ENCODE measurements around the gene IFIH1. TPM values are rescaled to one million over a fixed set of nuclear protein-coding genes. Genes with fewer than 3 reads are reported as not detected.

Gene IFIH1
- total and polyA plus RNA-seq, 2 donors (not counting 3 experiments of a cell fraction or from before 2014, with no cell fraction given): 1.3 to 6.9 TPM

DNA sequence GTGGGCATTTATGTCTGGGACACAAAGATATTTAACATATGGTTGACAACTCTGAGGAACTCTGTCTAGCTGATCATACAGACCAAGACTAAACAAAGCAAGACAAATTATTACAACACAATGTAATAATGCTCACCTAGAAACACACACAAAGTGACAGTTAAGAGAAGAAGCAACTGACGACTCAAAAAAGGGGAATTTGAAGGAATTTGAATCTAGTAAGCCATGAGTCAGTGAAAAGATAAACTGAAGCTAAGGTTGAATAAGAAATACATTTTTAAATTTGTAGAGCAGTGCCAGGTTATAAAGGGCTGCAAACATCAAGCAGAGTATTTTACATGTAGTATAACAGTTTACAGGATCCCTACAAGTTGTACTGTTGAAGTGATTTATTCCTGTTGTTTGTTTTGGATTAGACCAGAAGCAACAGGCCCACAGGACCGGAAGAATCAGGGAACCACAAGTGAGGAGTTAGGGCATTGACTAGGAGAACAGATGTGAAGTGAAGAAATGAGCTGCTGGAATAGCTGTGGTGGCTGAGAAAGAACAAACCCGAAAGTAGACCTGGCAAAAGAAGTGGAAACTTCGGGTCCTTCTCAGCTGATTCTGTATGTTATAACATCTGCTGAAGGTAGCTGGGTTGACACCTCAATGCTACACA is 35.6 kb downstream of the IFIH1 start:
- FAIRE-seq: no peak
- Histone ChIP-seq H3K4me1 (ENCODE audit: control insufficient read depth, extremely low read depth, insufficient read depth, low read length) (no peaks in the 10 kb centered on the region), H3K9ac (replicated peaks; ENCODE audit: extremely low read depth, insufficient read depth, low read length) (no peak overlapping the region), H3K9me3 (replicated peaks; ENCODE audit: control insufficient read depth, insufficient read depth, low read length) (no peaks in the 10 kb centered on the region), H4K20me1 (replicated peaks; ENCODE audit: control insufficient read depth, extremely low read depth, insufficient read depth, low read length) (no peaks in the 10 kb centered on the region), H3K27ac (ENCODE audit: insufficient read depth, low read depth, low read length) (no peak overlapping the region), H3K4me2 (ENCODE audit: insufficient read depth, low read length) (no peak overlapping the region), H3K4me3 (replicated peaks in 1 of 3; ENCODE audit: insufficient read depth in 1 of 3, low read depth in 1 of 3, low read length in 3 of 3) (no peak overlapping the region), H3K79me2 (ENCODE audit: control insufficient read depth, insufficient read depth, low read length) (no peaks in the 10 kb centered on the region), H3K9me1 (replicated peaks; ENCODE audit: control insufficient read depth, extremely low read depth, insufficient read depth, low read length) (no peaks in the 10 kb centered on the region), H3K36me3 (ENCODE audit: control insufficient read depth in 2 of 2, extremely low read depth in 1 of 2, insufficient read depth in 2 of 2, low read length in 2 of 2) (no peaks in the 10 kb centered on the region), H2AFZ (ENCODE audit: low read depth, low read length) (no peak overlapping the region), H3K27me3 (ENCODE audit: control insufficient read depth in 2 of 2, insufficient read depth in 2 of 2, low read length in 2 of 2) (no peaks in the 10 kb centered on the region)
- ChIA-PET CTCF (interaction anchor here (1.2 to 2.5 kb wide), 3 partner anchors 11 to 62 kb away, joined by 3 to 17 read pairs (median 13); no protein-coding TSS in a partner anchor), POLR2A (no interaction called here)
- dilution Hi-C loops (cut with MboI; ENCODE audit: extremely low pct_ligation_motif_present, low sequenced_read_pairs): no loop called here
- no TSS peak for BruUV-seq (replicated peaks)
- no peak for DNase-seq (ENCODE audit: low read depth, low spot score)
- intact Hi-C loops (cut with micrococcal nuclease): no loop called here
- TF ChIP-seq MYC (IDR thresholded peaks at IDR 0.05; ENCODE audit: low read depth, low read length) (no peak), MAX (IDR thresholded peaks at IDR 0.05; ENCODE audit: insufficient read depth, insufficient read length) (no peak), FOS (IDR thresholded peaks at IDR 0.05; ENCODE audit: borderline replicate concordance, insufficient read depth, low read length) (no peak), POLR2A (IDR thresholded peaks at IDR 0.05; ENCODE audit: low read depth, low read length) (no peak), POLR2AphosphoS5 (IDR thresholded peaks at IDR 0.05; ENCODE audit: insufficient read depth, low read depth, low read length) (no peak), JUN (IDR thresholded peaks at IDR 0.05; ENCODE audit: borderline replicate concordance, insufficient read depth, insufficient read length, low read depth) (no peak), GATA2 (IDR thresholded peaks at IDR 0.05; ENCODE audit: insufficient read depth, insufficient read length, low read depth, low read length) (no peak), EZH2 (IDR thresholded peaks at IDR 0.05; ENCODE audit: borderline replicate concordance, low read depth, low read length, severe bottlenecking) (no peak)
- TF ChIP-seq, protein P1, sequence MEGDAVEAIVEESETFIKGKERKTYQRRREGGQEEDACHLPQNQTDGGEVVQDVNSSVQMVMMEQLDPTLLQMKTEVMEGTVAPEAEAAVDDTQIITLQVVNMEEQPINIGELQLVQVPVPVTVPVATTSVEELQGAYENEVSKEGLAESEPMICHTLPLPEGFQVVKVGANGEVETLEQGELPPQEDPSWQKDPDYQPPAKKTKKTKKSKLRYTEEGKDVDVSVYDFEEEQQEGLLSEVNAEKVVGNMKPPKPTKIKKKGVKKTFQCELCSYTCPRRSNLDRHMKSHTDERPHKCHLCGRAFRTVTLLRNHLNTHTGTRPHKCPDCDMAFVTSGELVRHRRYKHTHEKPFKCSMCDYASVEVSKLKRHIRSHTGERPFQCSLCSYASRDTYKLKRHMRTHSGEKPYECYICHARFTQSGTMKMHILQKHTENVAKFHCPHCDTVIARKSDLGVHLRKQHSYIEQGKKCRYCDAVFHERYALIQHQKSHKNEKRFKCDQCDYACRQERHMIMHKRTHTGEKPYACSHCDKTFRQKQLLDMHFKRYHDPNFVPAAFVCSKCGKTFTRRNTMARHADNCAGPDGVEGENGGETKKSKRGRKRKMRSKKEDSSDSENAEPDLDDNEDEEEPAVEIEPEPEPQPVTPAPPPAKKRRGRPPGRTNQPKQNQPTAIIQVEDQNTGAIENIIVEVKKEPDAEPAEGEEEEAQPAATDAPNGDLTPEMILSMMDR (IDR thresholded peaks at IDR 0.05; ENCODE audit: extremely low read depth in 1 of 2, insufficient read depth in 1 of 2, low read depth in 1 of 2, low read length in 2 of 2): no peak

Measured in endothelial cell of umbilical vein (primary cell).